Measurements from ENCODE around the gene SLC8A3.

DNA sequence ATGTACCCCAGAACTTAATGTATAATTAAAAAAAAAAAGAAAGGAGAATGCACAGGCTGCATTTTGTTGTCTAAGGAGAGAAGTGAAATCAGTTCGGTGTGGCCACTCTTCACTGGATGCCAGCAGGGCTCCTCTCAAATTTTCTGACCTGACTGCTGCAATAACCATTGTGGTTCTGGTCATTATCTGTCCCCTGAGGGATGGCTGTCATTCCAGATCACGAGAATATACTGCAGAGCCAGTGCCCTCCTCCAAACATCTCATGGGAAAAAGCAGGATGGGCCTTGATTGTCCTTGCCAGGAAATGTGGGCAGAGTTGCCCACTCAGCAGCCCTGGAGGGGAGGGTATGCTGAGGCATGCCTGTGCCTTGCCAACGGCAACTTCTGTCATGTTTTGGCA lies 139.1 kb downstream of the SLC8A3 start:
- TF ChIP-seq, protein P1, sequence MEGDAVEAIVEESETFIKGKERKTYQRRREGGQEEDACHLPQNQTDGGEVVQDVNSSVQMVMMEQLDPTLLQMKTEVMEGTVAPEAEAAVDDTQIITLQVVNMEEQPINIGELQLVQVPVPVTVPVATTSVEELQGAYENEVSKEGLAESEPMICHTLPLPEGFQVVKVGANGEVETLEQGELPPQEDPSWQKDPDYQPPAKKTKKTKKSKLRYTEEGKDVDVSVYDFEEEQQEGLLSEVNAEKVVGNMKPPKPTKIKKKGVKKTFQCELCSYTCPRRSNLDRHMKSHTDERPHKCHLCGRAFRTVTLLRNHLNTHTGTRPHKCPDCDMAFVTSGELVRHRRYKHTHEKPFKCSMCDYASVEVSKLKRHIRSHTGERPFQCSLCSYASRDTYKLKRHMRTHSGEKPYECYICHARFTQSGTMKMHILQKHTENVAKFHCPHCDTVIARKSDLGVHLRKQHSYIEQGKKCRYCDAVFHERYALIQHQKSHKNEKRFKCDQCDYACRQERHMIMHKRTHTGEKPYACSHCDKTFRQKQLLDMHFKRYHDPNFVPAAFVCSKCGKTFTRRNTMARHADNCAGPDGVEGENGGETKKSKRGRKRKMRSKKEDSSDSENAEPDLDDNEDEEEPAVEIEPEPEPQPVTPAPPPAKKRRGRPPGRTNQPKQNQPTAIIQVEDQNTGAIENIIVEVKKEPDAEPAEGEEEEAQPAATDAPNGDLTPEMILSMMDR (IDR thresholded peaks at IDR 0.05), result no peak
- TF ChIP-seq EP300 (IDR thresholded peaks at IDR 0.05), result no peak

All from gastroesophageal sphincter (tissue), 3 donors.